GM18858 (cell line): ENCODE data around the gene BLVRB.
A peak's percentile ranks its signal among the peaks of the same experiment; 100 is the strongest.
"Not testable (repeated sequence)": the region's sequence is repeated elsewhere in the genome, so short reads cannot be mapped to it uniquely, and the experiment has no call there.

Source experiments
- ATAC-seq: cut with Tn5 transposase; IDR thresholded peaks from one replicate; pipeline ENCODE4 v1.9.1; 2021; ENCODE audit not compliant: unreplicated experiment

The BLVRB gene

DNA sequence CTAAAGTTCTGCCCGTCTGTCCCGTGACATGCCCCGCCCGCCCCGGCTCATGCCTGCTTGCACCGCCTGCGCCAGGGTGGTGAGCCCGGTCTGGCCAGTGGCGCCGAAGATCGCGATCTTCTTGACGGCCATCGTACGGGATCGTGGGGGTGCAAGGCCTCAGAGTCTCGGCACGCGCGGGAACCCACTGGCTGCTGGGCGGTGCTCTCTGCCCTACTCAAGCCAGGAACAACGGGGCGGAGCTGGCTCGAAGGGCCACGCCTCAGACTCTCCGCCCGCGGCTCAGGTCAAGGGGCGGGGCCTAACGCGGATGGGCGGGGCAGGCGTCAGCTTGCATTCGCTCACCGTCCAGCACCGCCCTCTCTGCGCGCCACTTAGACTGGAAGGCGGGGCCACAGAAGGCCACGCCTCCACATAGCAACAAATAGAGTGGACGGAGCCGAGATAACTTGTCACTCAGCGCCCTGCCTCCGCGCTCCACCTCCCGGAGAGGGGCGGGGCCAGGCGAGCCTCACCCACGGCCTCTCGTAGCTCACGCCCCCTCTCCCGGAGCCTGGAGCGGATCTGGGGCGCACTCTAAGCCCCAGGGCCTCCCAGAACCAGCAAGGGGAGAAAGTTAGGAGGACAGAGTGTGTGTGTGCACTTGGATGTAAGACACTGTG is at the start of gene BLVRB:
Gene BLVRB, minus strand, starts transcription at position 189 of the 662 bp plus-strand sequence. Its CDS starts 57 bp downstream, at position 132.
- peak; percentile 65 for ATAC-seq

DNA sequence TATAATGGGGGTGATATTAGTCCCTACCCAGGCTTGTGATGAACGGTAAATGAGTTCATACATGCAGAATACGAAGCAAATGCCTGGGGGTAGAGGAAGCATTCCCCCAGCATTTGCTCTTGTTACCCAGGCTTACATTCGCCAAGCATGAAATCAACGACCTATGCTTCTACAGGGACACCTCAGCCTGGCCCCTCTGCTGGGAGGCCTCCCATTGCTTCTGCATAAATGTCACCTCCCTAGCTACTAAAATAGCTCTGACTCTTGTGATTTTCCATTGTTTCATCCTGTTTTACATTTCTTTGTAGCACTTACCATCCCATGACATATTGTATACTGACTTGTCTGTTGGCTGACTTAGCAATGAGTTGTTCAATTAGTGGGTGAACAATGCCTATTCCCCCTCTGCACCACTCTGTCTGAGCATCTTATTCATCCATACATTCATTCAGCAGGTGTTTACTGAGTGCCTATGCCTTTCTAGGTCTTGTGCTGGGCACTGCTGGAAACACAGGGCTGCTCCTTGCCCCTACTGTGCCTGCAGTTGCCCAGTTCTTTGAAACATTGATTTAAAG is 48.3 kb upstream of the BLVRB start:
- no peak for ATAC-seq

DNA sequence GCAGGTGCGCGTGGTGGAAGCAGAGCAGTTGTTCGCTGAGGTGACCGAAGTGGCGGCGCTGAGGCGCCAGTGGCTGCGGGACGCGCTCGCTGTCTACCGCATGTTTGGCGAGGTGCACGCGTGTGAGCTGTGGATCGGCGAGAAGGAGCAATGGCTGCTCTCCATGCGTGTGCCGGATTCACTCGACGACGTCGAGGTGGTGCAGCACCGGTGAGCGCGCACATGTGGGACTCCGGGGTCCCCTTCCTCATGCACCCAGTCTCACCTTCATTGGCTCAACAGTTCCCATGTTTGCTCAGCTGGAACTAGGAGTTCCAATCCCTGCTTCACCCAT is 47.8 kb upstream of the BLVRB start:
- no peak for ATAC-seq

DNA sequence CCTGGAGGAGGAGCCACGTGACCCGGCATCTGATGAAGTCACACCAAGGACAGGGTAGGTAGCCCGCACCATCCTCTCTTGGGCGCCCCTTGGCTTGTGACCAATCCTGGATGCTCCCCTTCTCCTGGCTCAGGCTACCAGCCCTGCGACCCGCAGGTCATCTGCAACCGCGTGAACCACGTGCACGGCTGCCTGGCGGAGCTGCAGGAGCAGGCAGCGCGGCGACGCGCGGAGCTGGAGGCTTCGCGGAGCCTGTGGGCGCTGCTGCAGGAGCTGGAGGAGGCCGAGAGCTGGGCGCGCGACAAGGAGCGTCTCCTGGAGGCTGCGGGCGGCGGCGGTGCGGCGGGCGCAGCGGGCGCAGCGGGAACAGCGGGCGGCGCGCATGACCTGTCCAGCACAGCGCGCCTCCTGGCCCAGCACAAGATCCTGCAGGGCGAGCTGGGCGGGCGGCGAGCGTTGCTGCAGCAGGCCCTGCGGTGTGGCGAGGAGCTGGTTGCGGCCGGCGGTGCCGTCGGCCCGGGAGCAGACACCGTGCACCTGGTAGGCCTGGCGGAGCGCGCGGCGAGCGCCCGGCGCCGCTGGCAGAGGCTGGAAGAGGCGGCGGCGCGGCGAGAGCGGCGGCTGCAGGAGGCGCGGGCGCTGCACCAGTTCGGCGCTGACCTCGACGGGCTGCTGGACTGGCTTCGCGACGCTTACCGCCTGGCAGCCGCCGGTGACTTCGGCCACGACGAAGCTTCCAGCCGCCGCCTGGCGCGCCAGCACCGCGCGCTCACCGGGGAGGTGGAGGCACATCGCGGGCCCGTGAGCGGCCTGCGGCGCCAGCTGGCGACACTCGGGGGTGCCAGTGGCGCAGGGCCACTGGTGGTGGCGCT is 47.2 kb upstream of the BLVRB start:
- ATAC-seq: no peak

DNA sequence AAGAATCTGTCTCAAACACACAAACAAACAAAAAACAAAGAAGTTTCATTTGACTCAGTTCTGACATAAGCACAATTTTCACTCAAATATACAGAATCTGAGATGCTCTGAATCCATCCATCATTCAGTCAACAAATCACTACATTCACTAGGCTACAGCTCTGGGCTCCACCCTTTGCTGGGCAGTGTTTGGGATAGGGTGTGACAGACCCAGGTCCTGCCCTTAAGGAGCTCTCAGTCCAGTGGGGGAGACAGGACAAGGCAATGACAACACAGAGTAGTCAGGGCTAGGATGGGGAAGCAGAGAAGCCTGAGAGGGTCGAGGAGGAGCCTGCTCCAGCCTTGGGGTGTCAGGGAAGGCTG is 46.5 kb upstream of the BLVRB start:
- no peak for ATAC-seq

DNA sequence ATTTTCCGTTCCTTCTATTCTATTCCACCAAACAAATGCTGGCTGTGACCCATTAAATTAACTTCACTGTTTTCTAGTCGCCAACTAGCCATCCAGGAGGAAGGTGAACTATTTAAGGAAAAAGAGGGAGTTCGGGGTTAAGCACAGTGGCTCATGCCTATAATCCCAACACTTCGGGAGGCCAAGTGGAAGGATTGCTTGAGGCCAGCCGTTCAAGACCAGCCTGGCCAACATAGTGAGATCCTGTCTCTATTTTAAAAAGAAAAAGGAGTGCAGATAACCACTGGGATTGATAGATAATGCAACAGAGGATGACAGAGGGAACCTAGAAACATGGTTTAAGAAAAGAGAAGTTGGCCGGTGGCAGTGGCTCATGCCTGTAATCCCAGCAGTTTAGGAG is 45.9 kb upstream of the BLVRB start:
- no peak for ATAC-seq

DNA sequence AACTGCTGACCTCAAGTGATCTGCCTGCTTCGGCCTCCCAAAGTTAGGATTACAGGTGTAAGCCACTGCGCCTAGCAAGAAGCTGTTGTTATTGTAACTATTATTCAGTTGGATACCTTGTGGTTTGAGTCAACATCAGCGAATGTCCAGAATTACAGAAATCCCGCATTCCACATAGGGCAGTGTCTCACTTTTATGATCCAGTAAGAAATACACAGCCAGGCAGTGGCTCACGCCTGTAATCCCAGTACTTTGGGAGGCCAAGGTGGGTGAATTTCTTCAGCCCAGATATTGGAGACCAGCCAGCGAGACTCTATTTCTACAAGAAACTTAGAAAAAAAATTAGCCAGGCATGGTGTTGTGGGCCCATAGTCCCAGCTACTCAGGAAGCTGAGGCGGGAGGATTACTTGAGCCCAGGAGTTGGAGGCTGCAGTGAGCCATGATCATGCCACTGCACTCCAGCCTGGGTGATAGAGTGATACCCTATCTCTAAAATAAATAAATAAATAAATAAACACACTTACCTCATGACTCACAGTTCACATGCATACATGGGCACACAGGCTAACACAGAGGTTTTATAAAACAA is 45.1 kb upstream of the BLVRB start:
- ATAC-seq: no peak

DNA sequence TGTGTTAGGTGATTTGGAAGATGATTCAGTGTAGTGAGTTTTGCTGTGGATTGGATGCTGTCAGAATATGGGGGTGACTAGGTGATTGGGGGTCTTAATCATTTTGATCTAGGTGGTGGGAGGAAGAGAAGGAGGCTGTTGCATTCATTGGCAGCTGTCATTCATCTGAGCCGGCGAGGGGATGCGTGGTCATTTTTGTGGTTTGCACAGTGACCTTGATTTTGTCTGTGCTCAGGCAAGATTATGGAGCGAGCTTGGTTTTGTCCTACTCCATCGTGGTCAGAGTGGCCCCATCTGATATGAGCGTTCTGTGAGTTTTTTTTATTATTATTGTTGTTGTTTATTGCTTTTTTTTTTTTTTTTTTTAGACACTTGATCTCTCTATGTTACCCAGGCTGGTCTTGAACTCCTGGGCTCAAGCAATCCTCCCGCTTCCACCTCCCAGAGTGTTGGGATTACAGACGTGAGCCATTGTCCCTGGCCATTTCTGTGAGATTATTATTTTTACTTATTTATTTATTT is 43.3 kb upstream of the BLVRB start:
- ATAC-seq: no peak

DNA sequence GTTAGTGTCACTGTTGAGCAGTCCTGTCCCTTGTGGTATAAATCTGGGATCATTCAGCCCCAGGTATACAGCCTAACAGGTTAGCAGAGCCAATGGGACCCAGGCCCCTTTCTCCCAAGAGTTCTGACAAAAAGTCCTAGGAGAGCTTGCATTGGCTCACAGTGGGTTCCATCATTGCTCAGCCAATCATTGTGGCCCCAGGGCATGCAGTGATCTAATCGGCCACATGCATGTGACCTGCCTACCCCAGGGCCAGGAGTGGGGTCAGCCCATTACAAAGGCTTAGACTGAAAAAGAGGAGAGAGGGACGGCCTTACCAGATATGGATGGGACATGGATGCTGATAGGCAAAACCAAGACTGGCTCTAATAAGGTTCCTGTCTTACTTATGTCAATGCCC is 42.3 kb upstream of the BLVRB start:
- ATAC-seq: no peak

DNA sequence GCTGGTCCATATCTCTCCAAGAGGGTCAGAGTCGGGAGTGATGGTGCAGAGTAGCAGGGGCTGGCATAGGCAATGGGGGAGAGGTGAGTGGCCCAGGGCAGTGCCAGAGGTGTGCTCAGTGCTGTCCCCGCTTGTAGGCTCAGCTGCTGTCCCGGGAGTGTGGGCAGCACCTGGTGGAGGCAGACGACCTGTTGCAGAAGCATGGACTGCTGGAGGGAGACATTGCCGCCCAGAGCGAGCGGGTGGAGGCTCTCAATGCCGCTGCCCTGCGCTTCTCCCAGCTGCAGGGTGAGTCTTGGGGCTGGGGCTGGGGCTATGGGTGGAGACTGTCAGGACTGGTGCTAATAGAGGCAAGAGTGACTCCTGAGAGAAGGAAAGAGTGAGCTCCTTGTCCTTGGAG is 40.6 kb upstream of the BLVRB start:
- ATAC-seq: no peak

DNA sequence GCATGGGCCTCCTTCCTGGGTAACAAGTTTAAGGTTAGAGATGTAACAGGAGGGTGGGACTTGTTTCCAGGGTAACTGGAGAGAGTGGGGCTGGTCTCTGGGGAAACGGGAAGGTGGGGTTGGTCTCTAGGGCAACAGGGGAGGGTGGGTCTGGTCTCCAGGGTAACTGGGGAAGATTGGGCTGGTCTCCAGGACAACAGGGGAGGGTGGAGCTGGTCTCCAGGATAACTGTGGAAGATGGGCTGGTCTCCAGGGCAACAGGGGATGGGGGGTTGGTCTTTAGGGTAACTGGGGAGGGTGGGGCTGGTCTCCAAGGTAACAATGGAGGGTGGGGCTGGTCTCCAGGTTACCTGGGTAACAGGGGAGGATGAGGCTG is 37.8 kb upstream of the BLVRB start:
- no peak for ATAC-seq

DNA sequence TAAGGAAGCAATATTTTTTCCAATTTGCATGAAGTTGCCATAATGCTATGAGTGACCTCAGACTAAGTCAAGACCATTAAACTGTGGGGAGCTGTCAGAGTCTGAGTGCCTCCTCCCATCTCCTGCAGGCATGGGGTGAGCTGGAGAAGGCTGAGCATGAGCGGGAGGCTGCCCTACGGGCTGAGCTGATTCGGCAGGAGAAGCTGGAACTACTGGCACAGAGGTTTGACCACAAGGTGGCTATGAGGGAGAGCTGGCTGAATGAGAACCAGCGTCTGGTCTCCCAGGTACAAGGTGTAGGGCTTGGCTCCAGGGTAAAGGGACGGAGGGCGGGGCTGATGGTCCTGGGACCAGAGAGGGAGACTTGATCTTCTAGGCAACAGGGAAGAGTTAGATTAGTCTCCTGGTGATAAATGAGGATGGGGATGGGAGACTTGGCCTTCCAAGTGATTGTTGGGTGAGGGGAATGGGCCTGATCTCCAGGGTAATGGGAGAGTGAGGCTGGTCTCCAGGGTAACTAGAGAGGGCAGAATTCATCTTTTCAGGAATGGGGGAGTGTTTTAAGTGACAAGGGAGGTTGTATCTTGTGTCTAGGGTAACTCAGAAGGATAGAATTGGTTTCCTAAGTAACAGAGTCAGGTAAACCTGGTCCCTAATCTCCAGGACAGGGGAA is 37.2 kb upstream of the BLVRB start:
- ATAC-seq: no peak

DNA sequence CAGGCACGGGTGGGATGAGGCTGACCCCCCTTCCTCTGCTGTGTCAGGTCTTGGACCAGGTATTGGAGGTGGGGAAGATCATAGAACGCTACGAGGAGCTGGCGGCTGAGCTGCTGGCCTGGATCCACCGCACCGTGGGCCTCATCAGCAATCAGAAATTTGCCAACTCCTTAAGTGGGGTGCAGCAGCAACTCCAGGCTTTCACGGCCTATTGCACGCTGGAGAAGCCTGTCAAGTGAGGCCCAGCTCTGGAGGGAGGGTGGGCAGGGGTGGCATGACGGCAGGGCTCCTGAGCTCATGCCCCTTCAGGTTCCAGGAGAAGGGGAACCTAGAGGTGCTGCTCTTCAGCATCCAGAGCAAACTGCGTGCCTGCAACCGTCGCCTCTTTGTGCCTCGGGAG is 36.5 kb upstream of the BLVRB start:
- no peak for ATAC-seq

DNA sequence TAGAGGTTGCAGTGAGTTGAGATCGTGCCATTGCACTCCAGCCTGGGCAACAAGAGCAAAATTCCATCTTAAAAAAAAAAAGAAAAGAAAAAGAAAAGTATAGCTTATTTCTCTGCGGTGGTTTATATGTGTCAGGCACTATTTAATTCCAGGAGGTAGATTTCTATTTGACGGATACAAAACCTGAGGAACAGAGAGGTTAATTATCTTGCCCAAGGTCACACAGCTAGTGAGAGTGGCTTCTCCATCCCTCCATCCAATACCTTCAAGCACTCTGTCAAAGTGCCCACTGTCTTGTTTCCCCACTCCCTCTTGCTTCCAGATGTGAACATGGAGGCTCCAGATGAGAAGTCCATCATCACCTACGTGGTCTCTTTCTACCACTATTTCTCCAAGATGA is 36.1 kb upstream of the BLVRB start:
- ATAC-seq: no peak

DNA sequence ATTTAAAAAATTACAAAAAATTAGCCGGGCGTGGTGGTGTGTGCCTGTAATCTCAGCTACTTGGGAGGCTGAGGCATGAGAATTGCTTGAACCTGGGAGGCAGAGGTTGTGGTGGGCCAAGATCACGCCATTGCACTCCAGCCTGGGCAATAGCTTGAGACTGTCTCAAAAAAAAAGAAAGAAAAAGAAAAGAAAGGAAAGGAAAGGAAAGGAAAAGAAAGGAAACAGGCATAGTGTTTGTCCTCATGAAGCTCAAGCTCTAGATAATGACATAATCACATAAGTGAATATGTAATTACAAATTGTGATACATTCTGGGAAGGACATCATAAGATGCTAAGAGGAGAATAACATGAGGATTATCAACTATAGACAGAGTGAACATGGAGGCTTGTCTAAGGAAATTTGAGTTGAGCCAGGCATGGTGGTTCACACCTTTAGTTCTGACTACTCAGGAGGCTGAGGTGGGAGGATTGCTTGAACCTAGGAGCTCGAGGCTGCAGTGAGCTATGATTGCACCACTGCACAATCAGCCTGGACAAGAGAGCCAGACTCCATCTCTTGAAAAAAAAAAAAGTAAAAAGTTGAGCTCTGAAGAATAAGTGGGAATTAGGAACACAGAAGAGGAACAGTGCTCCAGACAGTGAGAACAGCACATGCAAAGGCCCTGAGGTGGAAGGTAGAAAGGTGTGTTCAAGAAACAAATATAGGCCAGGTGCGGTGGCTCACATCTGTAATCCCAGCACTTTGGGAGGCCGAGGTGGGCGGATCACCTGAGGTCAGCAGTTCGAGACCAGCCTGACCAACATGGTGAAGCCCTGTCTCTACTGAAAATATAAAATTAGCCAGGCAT is 35.4 kb upstream of the BLVRB start:
- not testable (repeated sequence) for ATAC-seq

DNA sequence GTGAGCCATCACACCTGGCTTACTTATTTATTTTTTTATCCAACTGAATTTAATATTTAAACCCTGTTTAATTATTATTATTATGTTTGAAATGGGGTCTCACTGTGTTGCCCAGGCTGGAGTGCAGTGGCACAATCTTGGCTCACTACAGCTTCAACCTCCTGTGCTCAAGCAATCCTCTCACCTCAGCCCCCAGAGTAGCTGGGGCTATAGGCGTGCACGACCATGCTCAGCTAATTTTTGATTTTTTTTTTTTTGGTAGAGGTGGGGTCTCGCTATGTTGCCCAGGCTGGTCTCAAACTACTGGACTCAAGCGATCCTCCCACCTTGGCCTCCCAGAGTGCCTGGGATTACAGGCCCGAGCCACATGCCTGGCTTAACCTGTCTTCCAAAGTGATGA is 33.8 kb upstream of the BLVRB start:
- ATAC-seq: no peak

DNA sequence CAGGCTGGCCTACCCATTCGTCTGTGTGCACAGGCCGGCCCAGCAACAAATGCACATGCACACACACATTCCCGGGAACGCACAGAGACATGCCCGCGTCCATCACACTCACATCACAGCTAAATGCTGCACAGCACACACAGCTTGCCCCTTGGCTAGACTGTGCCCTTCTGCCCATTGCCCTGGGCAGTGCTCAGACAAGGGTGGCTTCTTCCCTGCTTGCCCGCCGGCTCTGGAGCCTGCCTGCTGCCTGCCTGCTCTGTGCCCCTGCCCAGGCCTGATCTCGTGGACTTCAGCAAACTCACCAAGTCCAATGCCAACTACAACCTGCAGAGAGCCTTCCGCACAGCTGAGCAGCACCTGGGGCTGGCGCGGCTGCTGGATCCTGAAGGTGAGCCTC is 31.7 kb upstream of the BLVRB start:
- ATAC-seq: no peak

DNA sequence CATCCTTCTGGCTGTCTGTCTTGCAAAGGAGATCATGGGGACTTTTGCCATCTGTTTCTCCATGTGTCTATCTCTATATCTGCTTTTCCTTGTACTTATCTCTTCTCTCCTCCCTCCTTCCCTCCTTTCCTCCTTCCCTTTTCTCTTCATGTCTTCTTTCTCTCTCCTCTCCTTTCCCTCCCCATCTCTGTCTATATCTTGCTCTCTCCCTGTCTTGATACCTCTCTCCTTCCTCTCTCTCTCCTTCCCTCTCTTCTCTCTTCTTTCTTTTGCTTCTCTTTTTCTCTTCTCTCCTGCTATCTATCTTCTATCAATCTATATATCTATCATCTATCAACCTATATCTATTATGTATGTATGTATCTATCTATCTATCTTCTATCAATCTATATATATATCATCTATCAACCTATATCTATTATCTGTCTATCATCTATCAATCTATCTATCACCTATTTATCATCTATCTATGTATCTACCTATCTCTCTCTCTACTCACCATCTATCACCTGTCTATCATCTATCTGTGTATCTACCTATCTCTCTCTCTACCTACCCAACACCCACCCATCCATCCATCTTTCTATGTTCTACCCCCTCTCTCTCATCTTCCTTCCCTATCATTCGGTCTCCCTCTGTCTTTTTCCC is 28.8 kb upstream of the BLVRB start:
- no peak for ATAC-seq

DNA sequence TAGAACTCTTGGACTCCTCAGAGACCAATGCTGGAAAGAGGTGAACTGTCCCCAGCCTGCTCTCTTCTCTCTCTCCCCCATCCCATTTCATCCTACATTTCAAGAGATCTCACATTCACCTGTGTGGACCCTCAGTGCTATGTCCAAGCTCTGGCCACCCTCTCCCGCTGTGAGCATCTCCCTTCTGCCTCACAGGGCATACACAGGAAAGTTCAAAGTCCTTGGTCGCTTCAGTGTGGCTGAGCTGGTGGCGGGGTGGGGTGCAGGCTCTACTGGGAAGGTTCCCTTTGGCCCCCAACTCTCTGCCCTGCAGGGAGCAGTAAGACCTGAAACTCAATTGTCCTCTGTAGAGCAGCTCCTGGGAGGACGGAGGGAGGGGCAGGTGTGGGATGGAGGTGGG is 28.2 kb upstream of the BLVRB start:
- no peak for ATAC-seq

DNA sequence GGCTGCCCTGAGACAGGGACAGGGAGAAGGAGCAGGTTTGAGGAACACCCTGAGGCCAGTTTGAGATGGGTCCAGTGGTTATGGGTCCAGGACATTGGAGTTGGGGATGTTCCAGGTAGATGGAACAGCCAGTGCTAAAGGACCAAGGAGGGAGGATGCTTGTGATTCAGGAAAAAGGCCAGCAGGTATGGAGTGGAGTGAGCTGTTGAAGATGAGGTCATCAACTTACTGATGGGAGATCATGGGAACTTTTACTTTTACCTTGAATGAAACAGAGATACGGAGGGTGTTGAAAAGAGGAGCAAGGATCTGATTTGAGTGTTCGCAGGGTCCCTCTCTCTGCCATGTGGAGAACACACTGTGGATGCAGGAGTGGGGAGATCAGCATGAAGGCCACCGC is 26.7 kb upstream of the BLVRB start:
- no peak for ATAC-seq
